Fibroblast of the aortic adventitia (primary cell): Measurements from ENCODE around the gene SLC6A19. TPM values are rescaled to one million over a fixed set of nuclear protein-coding genes. Genes with fewer than 3 reads are reported as not detected.

ENCODE experiments used
- DNase-seq: peaks from one replicate; pipeline ENCODE4 v3.0.0-alpha.2; 2010; ENCODE audit warnings: low read depth
- H3K4me3 ChIP-seq: 2 replicates; pipeline ENCODE4 v1.5.1; 2011; ENCODE audit warnings: low read depth, mild to moderate bottlenecking, control low read depth, low read length, moderate library complexity
- CTCF ChIP-seq: IDR thresholded peaks from 2 replicates; pipeline ENCODE4 v1.5.1; 2011; ENCODE audit warnings: mild to moderate bottlenecking, low read length, control low read depth, inconsistent platforms; ENCODE audit not compliant: insufficient read depth
- total RNA-seq: library from RNA; depleted of rRNA; stranded (reverse); fragments of >200 nt; gene quantifications from 2 replicates; pipeline ENCODE4 v1.2.3, GENCODE V29; 2012; ENCODE audit warnings: low replicate concordance

Gene SLC6A19
- total RNA-seq, result not detected in 2 replicates

- no peak for DNase-seq
- no peak within 1 kb of the TSS for H3K4me3 ChIP-seq
- TF ChIP-seq CTCF, result no peak
Measured at GRCh38 chr5:1201327-1202025, at the start of gene SLC6A19. TSS of gene SLC6A19 (plus strand) at chr5:1201595. CDS start at chr5:1201651, 56 bp downstream.

DNA sequence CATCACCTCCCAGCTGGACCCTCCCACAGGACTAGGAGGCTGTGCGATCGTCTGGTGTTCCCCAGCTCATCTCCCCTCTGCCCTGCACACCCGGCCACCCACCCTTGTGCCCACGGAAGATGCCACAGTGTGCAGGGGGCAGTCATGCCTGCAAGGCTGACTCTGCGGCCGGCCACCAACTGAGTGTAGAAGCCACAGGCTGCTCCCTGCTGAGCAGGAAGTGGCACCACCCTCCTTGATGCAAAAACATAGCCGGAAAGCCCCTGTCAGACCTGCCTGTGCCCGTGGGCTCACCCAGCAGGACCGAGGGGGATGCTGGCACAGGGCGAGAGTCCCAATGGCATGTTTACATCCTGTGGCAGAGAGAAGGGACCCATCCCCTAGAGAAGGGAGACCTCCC is 49.2 kb upstream of the SLC6A19 start:
- no peak overlapping the region for H3K4me3 ChIP-seq
- TF ChIP-seq CTCF, result no peak
- no peak for DNase-seq

GRCh38 chr5:1152771-1153282 is 48.6 kb upstream of the SLC6A19 start:
- TF ChIP-seq CTCF, result no peak
- no peak for DNase-seq
- H3K4me3 ChIP-seq, result no peak overlapping the region

DNA sequence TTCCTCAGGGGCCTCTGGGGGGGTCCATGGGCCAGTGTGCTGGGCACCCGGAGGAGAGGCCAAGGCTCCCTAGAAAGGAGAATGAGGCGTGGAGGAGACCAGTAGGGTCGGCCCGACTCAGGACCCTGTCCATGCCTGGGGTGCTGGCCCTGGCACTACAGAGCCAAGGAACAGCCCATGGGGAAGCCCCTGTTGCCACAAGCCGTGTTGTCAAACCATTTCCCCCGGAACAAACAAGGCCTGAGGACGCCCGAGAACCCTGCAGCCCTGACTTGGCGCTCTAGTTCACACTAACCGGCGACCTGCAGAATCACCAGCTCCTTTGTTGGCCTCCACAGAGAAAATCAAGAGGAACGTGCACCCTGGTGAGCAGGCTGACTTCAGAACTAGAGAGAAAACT is 48.0 kb upstream of the SLC6A19 start:
- TF ChIP-seq CTCF, result no peak
- DNase-seq, result no peak

DNA sequence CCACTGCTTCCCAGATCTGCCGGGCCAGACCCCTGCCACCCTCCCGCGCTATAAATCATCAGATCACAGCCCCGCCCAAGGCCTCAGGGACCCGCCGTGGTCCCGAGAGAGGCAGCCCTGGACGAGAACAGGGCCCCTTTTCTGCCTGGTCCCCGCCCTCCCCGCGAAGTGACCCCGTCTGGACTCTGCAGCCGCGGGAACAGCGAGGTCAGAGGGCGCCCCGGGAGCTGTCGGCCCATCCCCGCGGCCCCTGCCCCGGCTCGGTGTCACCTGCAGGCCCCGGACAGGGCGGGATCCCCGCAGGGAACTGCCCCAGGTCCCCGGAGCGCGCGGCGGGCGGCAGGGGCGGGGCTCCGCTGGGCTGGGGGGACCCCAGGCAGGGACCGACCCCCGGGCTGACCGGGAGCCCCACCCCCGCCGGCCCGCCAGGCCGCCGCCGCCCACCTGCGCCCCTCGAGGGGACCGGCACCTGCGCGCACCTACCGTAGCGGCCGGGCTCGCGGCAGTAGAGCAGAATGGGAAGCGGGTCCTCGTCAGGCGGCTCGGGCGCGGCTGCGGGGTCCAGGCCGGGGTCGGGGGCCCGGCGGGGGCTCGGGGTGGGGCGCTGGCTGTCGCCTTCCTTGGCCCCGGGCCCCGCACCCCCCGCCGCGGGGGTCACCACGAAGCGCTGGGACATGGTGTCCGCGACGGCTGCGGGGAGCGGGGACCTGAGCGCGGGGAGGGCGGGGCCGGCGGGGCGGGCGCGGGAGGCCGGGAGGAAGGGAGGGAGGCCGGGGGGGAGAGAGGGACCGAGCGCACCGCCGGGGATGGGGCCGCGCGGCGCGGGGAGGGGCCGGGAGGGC is 46.0 kb upstream of the SLC6A19 start:
- DNase-seq, result no peak
- H3K4me3 ChIP-seq, result no peak overlapping the region
- no peak for TF ChIP-seq CTCF

More for the DNA sequence above, 48.0 kb upstream of the SLC6A19 start:
- H3K4me3 ChIP-seq, result no peak overlapping the region

DNA sequence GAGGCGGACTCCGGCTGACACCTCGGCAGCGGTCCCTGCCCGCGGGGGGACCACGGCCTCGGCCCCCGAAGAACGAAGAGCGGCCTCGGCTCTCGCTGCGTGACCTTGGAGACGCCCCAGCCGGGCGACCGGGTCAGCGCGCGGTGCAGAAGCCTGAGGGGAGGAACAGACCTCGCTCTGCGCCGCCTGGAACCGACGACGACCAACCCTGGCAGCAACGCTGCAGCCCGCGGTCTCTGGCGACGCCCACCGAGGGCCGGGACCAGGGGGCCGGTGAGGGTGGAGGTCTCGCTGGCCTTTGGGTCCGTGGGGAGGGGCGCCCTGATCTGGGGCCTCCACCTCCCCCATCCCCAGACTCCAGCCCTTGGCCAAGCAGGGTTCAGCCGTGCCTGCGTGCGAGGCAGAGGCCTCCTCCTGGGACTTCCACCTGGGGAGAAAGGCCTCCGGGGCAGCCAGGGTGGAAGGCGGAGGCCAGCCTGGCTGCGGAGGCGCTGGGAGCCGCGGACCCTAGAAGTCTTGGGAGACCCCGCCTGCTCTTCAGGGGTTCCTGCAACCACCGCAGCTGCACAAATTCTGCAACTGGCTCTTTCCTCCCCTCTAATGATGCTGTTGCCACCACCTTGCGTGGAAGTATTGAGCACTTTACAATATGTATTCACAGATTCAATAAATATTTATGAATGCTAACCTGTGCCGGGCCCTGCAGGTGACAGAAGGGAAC is 45.2 kb upstream of the SLC6A19 start:
- TF ChIP-seq CTCF, result no peak
- no peak for DNase-seq
- H3K4me3 ChIP-seq, result no peak overlapping the region
